Stimulated activated CD8-positive, alpha-beta memory T cell treated with anti-CD3 and anti-CD28 coated beads, Interleukin-12 subunit alpha, Interleukin-12 subunit beta, amount 100 ng/mL, for 4 hours (primary cell): ENCODE measurements around the gene PGLYRP4.

Experiments
- DNase-seq: peaks from one replicate; pipeline ENCODE4 v3.0.0-alpha.2; 2020; ENCODE audit warnings: low read depth

PGLYRP4 gene

GRCh38 chr1:153348511-153349362 lies at the start of gene PGLYRP4:
Gene PGLYRP4, minus strand, starts transcription at chr1:153348841. Its CDS starts 909 bp downstream, at chr1:153347932.
- no peak for DNase-seq

GRCh38 chr1:153397924-153398651 lies 49.4 kb upstream of the PGLYRP4 start:
- DNase-seq = no peak

GRCh38 chr1:153397051-153397923 lies 48.6 kb upstream of the PGLYRP4 start:
- DNase-seq = no peak

GRCh38 chr1:153396461-153396860 lies 47.8 kb upstream of the PGLYRP4 start:
- DNase-seq = no peak

- DNase-seq = no peak
These were observed 47.1 kb upstream of the PGLYRP4 start for GRCh38 chr1:153395776-153396175.

- DNase-seq = no peak
These were observed 46.6 kb upstream of the PGLYRP4 start for GRCh38 chr1:153395136-153395685.

GRCh38 chr1:153394391-153394790 lies 45.8 kb upstream of the PGLYRP4 start:
- no peak for DNase-seq

- no peak for DNase-seq
These were observed 45.3 kb upstream of the PGLYRP4 start for GRCh38 chr1:153393926-153394325.

GRCh38 chr1:153392822-153393221 lies 44.2 kb upstream of the PGLYRP4 start:
- DNase-seq = no peak

GRCh38 chr1:153392258-153392657 lies 43.6 kb upstream of the PGLYRP4 start:
- DNase-seq = no peak

- no peak for DNase-seq
These were observed 42.5 kb upstream of the PGLYRP4 start, which contains the start of gene S100A8 for GRCh38 chr1:153390938-153391710. Gene S100A8, minus strand, starts transcription at chr1:153391073. Its CDS starts 538 bp downstream, at chr1:153390535.

- no peak for DNase-seq
These were observed 41.6 kb upstream of the PGLYRP4 start for GRCh38 chr1:153389973-153390879.

- no peak for DNase-seq
These were observed 40.8 kb upstream of the PGLYRP4 start for GRCh38 chr1:153389401-153389800.

- DNase-seq = no peak
These were observed 39.1 kb upstream of the PGLYRP4 start for GRCh38 chr1:153387785-153388184.

GRCh38 chr1:153387001-153387400 lies 38.4 kb upstream of the PGLYRP4 start:
- DNase-seq = no peak

GRCh38 chr1:153386500-153386901 lies 37.9 kb upstream of the PGLYRP4 start:
- DNase-seq = no peak

GRCh38 chr1:153384958-153385580 lies 36.4 kb upstream of the PGLYRP4 start:
- no peak for DNase-seq

- no peak for DNase-seq
These were observed 32.1 kb upstream of the PGLYRP4 start for GRCh38 chr1:153380711-153381110.

- no peak for DNase-seq
These were observed 30.9 kb upstream of the PGLYRP4 start for GRCh38 chr1:153379591-153379990.
